HEK293 (cell line): ENCODE results near the gene PNCK.

Source experiments
- CTCF ChIA-PET: fragments of 350-600 bp; formaldehyde crosslinking; extraction: SDS; loops from one replicate; lab custom pipeline; 2021; ENCODE audit warnings: antibody characterized with exemption; lab: Yijun Ruan, JAX
- POLR2A ChIA-PET: fragments of 300-600 bp; formaldehyde crosslinking; extraction: SDS; loops from one replicate; lab custom pipeline; 2020; ENCODE audit warnings: antibody characterized with exemption, inconsistent platforms; lab: Yijun Ruan, JAX
- H3K27ac ChIP-seq: fragments of 200-500 bp; sonication (Bioruptor generic); 2 replicates; pipeline ENCODE4 v1.5.1; 2014; ENCODE audit warnings: low read depth, low read length, control low read depth, inconsistent platforms; ENCODE audit errors: extremely low read depth
- H3K36me3 ChIP-seq, 2 experiments: fragments of 200-500 bp in 1 of 2; sonication (Bioruptor generic) in 1 of 2; 1 replicate in 1 of 2; 2 replicates in 1 of 2; pipeline ENCODE4 v1.5.1; 2014 to 2017; ENCODE audit warnings: inconsistent platforms in 2 of 2, low read length in 2 of 2; ENCODE audit not compliant: control insufficient read depth in 2 of 2, insufficient read depth in 1 of 2
- H3K4me1 ChIP-seq: fragments of 200-500 bp; sonication (Bioruptor generic); 2 replicates; pipeline ENCODE4 v1.5.1; 2014; ENCODE audit warnings: mild to moderate bottlenecking, low read length, inconsistent platforms; ENCODE audit not compliant: control insufficient read depth, insufficient read depth
- H3K4me3 ChIP-seq: 2 replicates; pipeline ENCODE4 v1.5.1; 2011; ENCODE audit warnings: low read depth, mild to moderate bottlenecking, control low read depth, low read length, moderate library complexity
- H3K9me3 ChIP-seq: fragments of 200-500 bp; sonication (Bioruptor generic); 2 replicates; pipeline ENCODE4 v1.5.1; 2014; ENCODE audit warnings: low read depth, low read length, inconsistent platforms; ENCODE audit not compliant: control insufficient read depth, insufficient read depth
- SCRT1 ChIP-seq: fragments of 450-650 bp; formaldehyde crosslinking; IDR thresholded peaks from 2 replicates; pipeline ENCODE4 v1.5.1; 2016; ENCODE audit warnings: missing biosample characterization, missing genetic modification characterization, borderline replicate concordance
- SP7 ChIP-seq: fragments of 450-650 bp; formaldehyde crosslinking; IDR thresholded peaks from 2 replicates; pipeline ENCODE4 v1.5.1; 2016; ENCODE audit warnings: missing biosample characterization, missing genetic modification characterization
- YY2 ChIP-seq: fragments of 450-650 bp; formaldehyde crosslinking; IDR thresholded peaks from 2 replicates; pipeline ENCODE4 v1.5.1; 2016; ENCODE audit warnings: missing biosample characterization, missing genetic modification characterization
- ZBTB1 ChIP-seq: fragments of 450-650 bp; formaldehyde crosslinking; IDR thresholded peaks from 2 replicates; pipeline ENCODE4 v1.5.1; 2016; ENCODE audit warnings: missing biosample characterization, missing genetic modification characterization
- ZEB2 ChIP-seq: fragments of 450-650 bp; formaldehyde crosslinking; IDR thresholded peaks from 2 replicates; pipeline ENCODE4 v1.5.1; 2016; ENCODE audit warnings: missing biosample characterization, missing genetic modification characterization
- ZFP37 ChIP-seq: fragments of 450-650 bp; formaldehyde crosslinking; IDR thresholded peaks from 2 replicates; pipeline ENCODE4 v1.5.1; 2016; ENCODE audit warnings: missing biosample characterization, missing genetic modification characterization
- ZNF132 ChIP-seq: fragments of 450-650 bp; formaldehyde crosslinking; IDR thresholded peaks from 2 replicates; pipeline ENCODE4 v1.5.1; 2017; ENCODE audit warnings: missing biosample characterization, missing genetic modification characterization, borderline replicate concordance
- ZNF16 ChIP-seq: fragments of 450-650 bp; formaldehyde crosslinking; IDR thresholded peaks from 2 replicates; pipeline ENCODE4 v1.5.1; 2016; ENCODE audit warnings: low read depth, missing biosample characterization, missing genetic modification characterization
- ZNF19 ChIP-seq: fragments of 450-650 bp; formaldehyde crosslinking; IDR thresholded peaks from 2 replicates; pipeline ENCODE4; 2016; ENCODE audit warnings: missing biosample characterization, missing genetic modification characterization, low read depth
- ZNF202 ChIP-seq: fragments of 450-650 bp; formaldehyde crosslinking; IDR thresholded peaks from 2 replicates; pipeline ENCODE4 v1.5.1; 2016; ENCODE audit warnings: missing biosample characterization, missing genetic modification characterization, borderline replicate concordance
- ZNF324 ChIP-seq: fragments of 450-650 bp; formaldehyde crosslinking; IDR thresholded peaks from 2 replicates; pipeline ENCODE4 v1.5.1; 2016; ENCODE audit warnings: missing biosample characterization, missing genetic modification characterization
- ZNF391 ChIP-seq: fragments of 450-650 bp; formaldehyde crosslinking; IDR thresholded peaks from 2 replicates; pipeline ENCODE4 v1.5.1; 2016; ENCODE audit warnings: low read depth, missing biosample characterization, missing genetic modification characterization, borderline replicate concordance
- ZNF394 ChIP-seq: fragments of 450-650 bp; formaldehyde crosslinking; IDR thresholded peaks from 2 replicates; pipeline ENCODE4 v1.5.1; 2016; ENCODE audit warnings: missing biosample characterization, missing genetic modification characterization, mild to moderate bottlenecking, moderate library complexity, borderline replicate concordance
- ZNF404 ChIP-seq: fragments of 450-650 bp; formaldehyde crosslinking; IDR thresholded peaks from 2 replicates; pipeline ENCODE4 v1.5.1; 2017; ENCODE audit warnings: missing biosample characterization, missing genetic modification characterization
- ZNF510 ChIP-seq: fragments of 450-650 bp; formaldehyde crosslinking; IDR thresholded peaks from 2 replicates; pipeline ENCODE4 v1.5.1; 2018; ENCODE audit warnings: mild to moderate bottlenecking, missing genetic modification characterization, missing biosample characterization; ENCODE audit not compliant: insufficient replicate concordance
- ZNF623 ChIP-seq: fragments of 450-650 bp; formaldehyde crosslinking; IDR thresholded peaks from 2 replicates; pipeline ENCODE4 v1.5.1; 2016; ENCODE audit warnings: missing biosample characterization, missing genetic modification characterization
- ZNF624 ChIP-seq: fragments of 450-650 bp; formaldehyde crosslinking; IDR thresholded peaks from 2 replicates; pipeline ENCODE4 v1.5.1; 2017; ENCODE audit warnings: missing biosample characterization, missing genetic modification characterization
- ZNF677 ChIP-seq: fragments of 450-650 bp; IDR thresholded peaks from 2 replicates; pipeline ENCODE4 v1.5.0; 2018; ENCODE audit warnings: missing biosample characterization, mild to moderate bottlenecking, missing genetic modification characterization, moderate library complexity
- ZNF837 ChIP-seq: fragments of 450-650 bp; formaldehyde crosslinking; IDR thresholded peaks from 2 replicates; pipeline ENCODE4 v1.5.1; 2016; ENCODE audit warnings: missing biosample characterization, missing genetic modification characterization
- TF ChIP-seq, protein P1 (sequence below): fragments of 450-650 bp; formaldehyde crosslinking; IDR thresholded peaks from 2 replicates; pipeline ENCODE4 v1.5.1; 2016; ENCODE audit warnings: missing biosample characterization, missing genetic modification characterization
- TF ChIP-seq, protein P2 (sequence below): fragments of 450-650 bp; formaldehyde crosslinking; IDR thresholded peaks from 2 replicates; pipeline ENCODE4 v1.5.1; 2017; ENCODE audit warnings: missing biosample characterization, missing genetic modification characterization
- TF ChIP-seq, protein P3 (sequence below): IDR thresholded peaks from 2 replicates; pipeline ENCODE4 v1.6.1; 2011; ENCODE audit warnings: mild to moderate bottlenecking, low read depth, low read length, borderline replicate concordance

PNCK gene

DNA sequence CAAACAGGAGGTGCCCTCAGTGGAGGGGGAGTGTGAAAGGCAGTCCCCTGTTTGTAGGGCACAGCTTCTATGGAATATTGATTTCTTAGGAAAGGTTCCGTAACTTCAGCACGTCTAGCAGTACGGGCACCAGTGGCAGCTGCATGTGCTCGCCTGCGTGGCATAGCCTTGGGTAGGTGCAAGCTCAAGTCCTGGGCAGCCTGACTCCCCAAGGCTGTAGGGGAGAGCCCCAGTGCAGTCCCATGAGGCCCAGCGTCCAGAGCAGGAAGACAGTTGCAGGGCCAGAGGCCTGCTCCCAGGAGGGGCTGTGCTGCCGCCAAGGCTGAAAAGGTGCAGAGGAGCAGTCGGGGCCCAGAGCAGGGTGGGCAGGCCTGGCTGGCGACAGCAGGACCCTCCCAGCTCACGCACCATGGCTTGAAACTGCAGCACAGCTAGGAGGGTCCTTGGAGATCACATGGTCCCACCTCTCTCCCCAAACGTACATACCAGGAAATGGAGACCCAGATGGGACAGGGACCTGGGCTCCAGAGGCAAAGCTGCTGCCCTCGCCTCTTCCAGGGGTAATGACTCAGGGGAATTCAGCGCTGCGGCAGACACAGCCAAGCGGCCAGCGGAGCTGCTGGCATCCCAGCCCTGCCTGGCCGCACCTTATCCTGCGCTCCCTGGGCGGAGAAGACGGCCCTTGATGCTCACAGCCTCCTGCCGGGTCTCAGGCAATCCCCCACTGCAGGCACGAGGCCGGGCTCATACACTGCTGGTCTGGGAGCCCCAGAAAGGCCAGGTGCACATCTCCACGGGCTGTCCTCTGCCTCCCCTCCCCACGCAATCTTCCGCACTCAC is 32.7 kb downstream of the PNCK start:
- CTCF ChIA-PET = interaction anchor here (0.7 to 3.2 kb wide), 6 partner anchors 8 to 700 kb away, joined by 3 to 16 read pairs (median 4); no protein-coding TSS in a partner anchor

DNA sequence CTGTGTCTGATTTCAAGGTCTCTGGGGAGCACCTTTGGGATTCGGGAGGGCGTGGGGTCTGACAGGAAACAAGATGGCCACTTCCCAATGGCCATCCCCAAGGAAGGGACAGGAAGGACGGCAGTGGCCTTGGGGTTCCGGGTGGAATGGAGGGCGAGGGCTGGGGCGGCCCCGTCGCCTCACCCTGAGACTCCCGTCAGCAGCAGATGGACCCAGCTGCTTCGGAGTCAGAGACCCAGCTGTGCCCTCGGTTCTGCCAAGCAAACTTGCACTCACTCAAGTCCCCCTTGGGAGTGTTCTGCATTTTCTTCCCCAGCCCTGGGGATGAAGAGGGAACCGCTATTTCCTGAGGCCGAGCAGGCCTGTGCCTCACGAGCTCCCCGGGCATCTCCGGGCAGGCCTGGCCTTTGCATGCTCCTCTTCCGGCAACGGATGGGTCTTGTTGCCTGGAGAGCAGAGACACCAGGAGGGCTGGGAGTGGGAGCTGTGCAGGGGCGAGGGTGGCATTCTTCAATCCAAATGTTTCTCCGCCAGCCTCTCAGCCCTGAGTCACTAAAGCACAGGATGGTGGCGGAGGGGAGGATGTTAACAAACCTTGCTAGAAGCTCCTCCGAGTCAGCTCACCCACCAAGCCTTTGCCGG is 33.4 kb downstream of the PNCK start:
- Histone ChIP-seq H3K27ac (no peak overlapping the region), H3K4me1 (peaks cover 3% of the 10 kb centered on the region; the same call in 1 of the 2 replicates), H3K4me3 (no peak overlapping the region), H3K36me3 (no peaks in the 10 kb centered on the region), H3K9me3 (no peaks in the 10 kb centered on the region)
- ChIA-PET POLR2A (no interaction called here), CTCF (interaction anchor here (0.7 to 3.2 kb wide), 6 partner anchors 9 to 699 kb away, joined by 3 to 16 read pairs (median 4); no protein-coding TSS in a partner anchor)
- no peak for TF ChIP-seq ZNF404 (tag by site-specific recombination)
- no peak for TF ChIP-seq ZNF623 (tag by site-specific recombination)
- no peak for TF ChIP-seq ZBTB1 (tag by site-specific recombination)
- TF ChIP-seq SP7 = no peak
- TF ChIP-seq ZEB2 (tag by site-specific recombination) = no peak
- no peak for TF ChIP-seq ZNF19 (tag by site-specific recombination)
- TF ChIP-seq ZNF324 (tag by site-specific recombination) = no peak
- no peak for TF ChIP-seq ZNF510 (tag by site-specific recombination)

More for the DNA sequence above, 32.7 kb downstream of the PNCK start:
- no peak overlapping the region for H3K4me3 ChIP-seq
- H3K4me1 ChIP-seq = peaks cover 3% of the 10 kb centered on the region; the same call in 1 of the 2 replicates
- TF ChIP-seq ZNF16 (tag by site-specific recombination) (no peak), ZNF677 (tag by site-specific recombination) (no peak)
- no peaks in the 10 kb centered on the region for H3K9me3 ChIP-seq
- POLR2A ChIA-PET = no interaction called here
- H3K27ac ChIP-seq = no peak overlapping the region
- no peaks in the 10 kb centered on the region for H3K36me3 ChIP-seq

DNA sequence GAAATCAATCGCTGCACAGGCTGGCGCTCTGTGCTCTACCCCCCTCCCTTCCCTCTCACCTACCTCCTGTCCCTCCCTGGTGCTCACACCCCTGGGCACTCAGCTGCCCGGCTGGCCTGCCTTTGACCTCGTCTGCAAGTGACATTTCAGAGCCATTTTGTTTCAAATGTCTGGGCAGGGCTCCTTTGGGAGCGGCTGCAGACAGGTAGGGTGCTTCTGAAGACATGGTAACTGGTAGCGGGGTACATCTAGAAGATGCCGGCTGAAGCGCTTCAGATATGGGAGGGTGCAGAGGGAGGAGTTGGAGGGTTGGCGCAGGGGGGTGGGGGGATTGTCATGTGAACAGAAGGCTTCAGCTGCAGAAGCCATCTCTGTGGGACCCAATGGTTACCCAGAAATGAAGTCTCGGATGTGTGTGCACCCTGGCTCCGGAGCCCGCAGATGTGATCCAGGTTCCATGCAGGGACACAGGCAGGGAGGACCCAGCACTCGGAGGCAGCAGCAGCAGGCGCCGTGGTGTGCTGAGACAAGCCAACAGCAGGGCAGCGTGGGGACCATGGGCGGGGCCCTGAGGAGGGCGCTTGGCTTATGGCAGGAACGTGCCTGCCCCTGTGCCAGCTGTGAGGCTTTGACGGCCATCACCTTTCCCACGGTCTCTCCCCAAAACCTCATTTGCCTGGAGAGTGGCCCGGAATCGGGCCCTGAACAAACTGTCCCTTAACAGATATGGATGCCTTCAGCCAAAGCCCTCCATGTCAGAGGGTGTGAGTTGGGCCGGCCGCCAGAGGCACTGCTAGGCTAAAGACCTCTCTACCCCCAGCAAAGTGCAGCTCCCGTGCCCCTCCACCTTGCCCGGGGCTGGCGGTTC is 34.2 kb downstream of the PNCK start:
- Histone ChIP-seq H3K36me3 (no peaks in the 10 kb centered on the region), H3K27ac (no peak overlapping the region), H3K4me3 (no peak overlapping the region), H3K4me1 (peaks cover 3% of the 10 kb centered on the region; the same call in 1 of the 2 replicates), H3K9me3 (no peaks in the 10 kb centered on the region)
- CTCF ChIA-PET = interaction anchor here (0.8 to 3.2 kb wide), 4 partner anchors 8 to 85 kb away, joined by 3 to 16 read pairs (median 8); no protein-coding TSS in a partner anchor
- POLR2A ChIA-PET = no interaction called here
- TF ChIP-seq, protein P1, sequence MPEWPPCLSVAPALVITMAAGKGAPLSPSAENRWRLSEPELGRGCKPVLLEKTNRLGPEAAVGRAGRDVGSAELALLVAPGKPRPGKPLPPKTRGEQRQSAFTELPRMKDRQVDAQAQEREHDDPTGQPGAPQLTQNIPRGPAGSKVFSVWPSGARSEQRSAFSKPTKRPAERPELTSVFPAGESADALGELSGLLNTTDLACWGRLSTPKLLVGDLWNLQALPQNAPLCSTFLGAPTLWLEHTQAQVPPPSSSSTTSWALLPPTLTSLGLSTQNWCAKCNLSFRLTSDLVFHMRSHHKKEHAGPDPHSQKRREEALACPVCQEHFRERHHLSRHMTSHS (tag by site-specific recombination) = no peak
- TF ChIP-seq, protein P2, sequence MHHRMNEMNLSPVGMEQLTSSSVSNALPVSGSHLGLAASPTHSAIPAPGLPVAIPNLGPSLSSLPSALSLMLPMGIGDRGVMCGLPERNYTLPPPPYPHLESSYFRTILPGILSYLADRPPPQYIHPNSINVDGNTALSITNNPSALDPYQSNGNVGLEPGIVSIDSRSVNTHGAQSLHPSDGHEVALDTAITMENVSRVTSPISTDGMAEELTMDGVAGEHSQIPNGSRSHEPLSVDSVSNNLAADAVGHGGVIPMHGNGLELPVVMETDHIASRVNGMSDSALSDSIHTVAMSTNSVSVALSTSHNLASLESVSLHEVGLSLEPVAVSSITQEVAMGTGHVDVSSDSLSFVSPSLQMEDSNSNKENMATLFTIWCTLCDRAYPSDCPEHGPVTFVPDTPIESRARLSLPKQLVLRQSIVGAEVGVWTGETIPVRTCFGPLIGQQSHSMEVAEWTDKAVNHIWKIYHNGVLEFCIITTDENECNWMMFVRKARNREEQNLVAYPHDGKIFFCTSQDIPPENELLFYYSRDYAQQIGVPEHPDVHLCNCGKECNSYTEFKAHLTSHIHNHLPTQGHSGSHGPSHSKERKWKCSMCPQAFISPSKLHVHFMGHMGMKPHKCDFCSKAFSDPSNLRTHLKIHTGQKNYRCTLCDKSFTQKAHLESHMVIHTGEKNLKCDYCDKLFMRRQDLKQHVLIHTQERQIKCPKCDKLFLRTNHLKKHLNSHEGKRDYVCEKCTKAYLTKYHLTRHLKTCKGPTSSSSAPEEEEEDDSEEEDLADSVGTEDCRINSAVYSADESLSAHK (tag by site-specific recombination) = no peak
- TF ChIP-seq ZNF202 (tag by site-specific recombination) (no peak), ZNF391 (tag by site-specific recombination) (no peak), ZNF837 (tag by site-specific recombination) (no peak), ZNF132 (tag by site-specific recombination) (no peak), ZNF624 (tag by site-specific recombination) (no peak), SCRT1 (tag by site-specific recombination) (no peak), ZFP37 (no peak), YY2 (tag by site-specific recombination) (no peak), ZNF394 (no peak)
- TF ChIP-seq, protein P3, sequence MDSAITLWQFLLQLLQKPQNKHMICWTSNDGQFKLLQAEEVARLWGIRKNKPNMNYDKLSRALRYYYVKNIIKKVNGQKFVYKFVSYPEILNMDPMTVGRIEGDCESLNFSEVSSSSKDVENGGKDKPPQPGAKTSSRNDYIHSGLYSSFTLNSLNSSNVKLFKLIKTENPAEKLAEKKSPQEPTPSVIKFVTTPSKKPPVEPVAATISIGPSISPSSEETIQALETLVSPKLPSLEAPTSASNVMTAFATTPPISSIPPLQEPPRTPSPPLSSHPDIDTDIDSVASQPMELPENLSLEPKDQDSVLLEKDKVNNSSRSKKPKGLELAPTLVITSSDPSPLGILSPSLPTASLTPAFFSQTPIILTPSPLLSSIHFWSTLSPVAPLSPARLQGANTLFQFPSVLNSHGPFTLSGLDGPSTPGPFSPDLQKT = no peak
